CD4-positive, CD25-positive, alpha-beta regulatory T cell (primary cell): ENCODE measurements around the gene DDRGK1. TPM values are rescaled to one million over a fixed set of nuclear protein-coding genes. Genes with fewer than 3 reads are reported as not detected.
"Not testable (repeated sequence)": the region's sequence is repeated elsewhere in the genome, so short reads cannot be mapped to it uniquely, and the experiment has no call there.

Experiments
- ATAC-seq, 2 donors: fragments of 150-1000 bp; cut with Tn5 transposase; one replicate each; pipeline ENCODE4 v1.10.0; 2021; ENCODE audit warnings: low read depth in 2 of 2, moderate number of reproducible peaks in 2 of 2, moderate library complexity in 1 of 2
- DNase-seq, 3 donors: peaks; one replicate each; pipeline versions ENCODE4 v3.0.0 to v3.0.0-alpha.2; 2012 to 2022; ENCODE audit warnings: mixed read lengths in 1 of 3
- H3K27ac ChIP-seq: one replicate; pipeline ENCODE4 v1.7.0; 2013; ENCODE audit warnings: mild to moderate bottlenecking, low read length; ENCODE audit not compliant: insufficient read depth, poor library complexity, severe bottlenecking
- H3K27me3 ChIP-seq: one replicate; pipeline ENCODE4 v1.7.0; 2013; ENCODE audit warnings: low read length; ENCODE audit not compliant: control insufficient read depth, insufficient read depth
- H3K36me3 ChIP-seq: one replicate; pipeline ENCODE4 v1.7.0; 2013; ENCODE audit warnings: mild to moderate bottlenecking, low read length, moderate library complexity; ENCODE audit not compliant: control insufficient read depth, insufficient read depth
- H3K4me1 ChIP-seq: 2 replicates; pipeline ENCODE4 v1.7.0; 2013; ENCODE audit warnings: mild to moderate bottlenecking, low read length; ENCODE audit not compliant: insufficient read depth, control insufficient read depth, poor library complexity, severe bottlenecking
- H3K4me3 ChIP-seq: one replicate; pipeline ENCODE4 v1.7.0; 2013; ENCODE audit warnings: low read depth, mild to moderate bottlenecking, low read length, moderate library complexity
- H3K9me3 ChIP-seq, 2 experiments: 1 replicate in 1 of 2; 2 replicates in 1 of 2; pipeline ENCODE4 v1.7.0; 2013; ENCODE audit warnings: low read length in 2 of 2, mild to moderate bottlenecking in 1 of 2, moderate library complexity in 1 of 2; ENCODE audit not compliant: control insufficient read depth in 2 of 2
- H3K27ac Mint-ChIP-seq, 3 donors: one replicate each; pipeline ENCODE4 v1.8.0; 2020 to 2022; ENCODE audit warnings: mild to moderate bottlenecking in 3 of 3, mixed read lengths in 3 of 3, moderate library complexity in 2 of 3
- H3K27me3 Mint-ChIP-seq: one replicate; pipeline ENCODE4 v1.8.0; 2022; ENCODE audit warnings: mild to moderate bottlenecking, mixed read lengths
- H3K36me3 Mint-ChIP-seq: one replicate; pipeline ENCODE4 v1.8.0; 2020; ENCODE audit warnings: mixed read lengths
- H3K4me1 Mint-ChIP-seq, 4 donors: one replicate each; pipeline ENCODE4 v1.8.0; 2020 to 2022; ENCODE audit warnings: mixed read lengths in 4 of 4, mild to moderate bottlenecking in 1 of 4
- H3K4me3 Mint-ChIP-seq, 4 donors: one replicate each; pipeline ENCODE4 v1.8.0; 2020 to 2022; ENCODE audit warnings: mild to moderate bottlenecking in 4 of 4, mixed read lengths in 4 of 4, moderate library complexity in 3 of 4
- H3K9me3 Mint-ChIP-seq, 7 donors: one replicate each; pipeline ENCODE4 v1.8.0; 2020 to 2022; ENCODE audit warnings: mixed read lengths in 7 of 7, mild to moderate bottlenecking in 3 of 7, moderate library complexity in 2 of 7
- polyA plus RNA-seq, 4 donors: library from polyadenylated mRNA; unstranded; fragments of 300-500 nt; fragmentation: Illumina TruSeq; gene quantifications; one replicate each; pipeline ENCODE4 v1.2.3, GENCODE V29; 2021
- total RNA-seq: library from RNA; stranded (reverse); gene quantifications from one replicate; pipeline ENCODE4 v1.2.3, GENCODE V29; 2022

Gene DDRGK1
- total and polyA plus RNA-seq, 5 donors from 2014 or later = 39.2 to 53.8 (median 45.2) TPM

DNA sequence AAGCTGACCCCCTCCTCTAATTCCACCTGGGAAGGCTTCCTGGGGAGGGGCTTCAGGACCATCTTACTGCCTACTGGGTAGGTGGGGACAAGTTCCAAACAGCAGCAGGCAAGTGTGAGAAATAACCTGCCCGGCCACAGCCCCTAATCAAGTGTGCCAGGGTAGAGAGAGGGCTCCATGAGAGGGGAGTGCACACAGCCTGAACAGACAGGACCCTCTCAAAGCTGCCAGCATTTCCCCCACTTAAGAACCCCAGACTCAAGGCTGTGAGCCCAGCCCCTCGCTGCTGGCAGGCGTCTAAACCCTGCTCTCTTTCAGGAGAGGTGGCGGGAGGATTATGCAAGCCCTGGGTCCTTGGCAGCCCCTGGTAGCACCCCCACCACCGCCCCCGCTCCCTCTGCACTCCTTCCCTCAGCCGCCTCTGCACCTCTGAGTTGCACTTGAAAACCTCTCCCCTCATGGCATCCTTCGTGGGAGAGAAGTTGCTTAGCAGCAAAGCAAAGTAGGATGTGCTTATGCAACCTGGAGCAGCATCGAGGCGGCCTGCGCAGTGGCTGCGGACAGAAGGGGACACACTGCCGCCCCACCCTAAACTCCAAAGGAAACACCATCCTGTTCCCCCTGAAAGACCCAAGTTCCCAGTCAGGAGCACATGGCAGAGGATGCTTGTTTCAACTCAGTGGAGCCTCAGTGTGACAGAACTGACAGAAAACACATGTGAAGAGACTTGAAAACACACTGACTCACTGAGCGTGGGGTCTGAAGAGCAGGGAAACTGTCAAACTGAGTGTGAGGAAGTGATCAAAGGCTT, 10.5 kb downstream of the DDRGK1 start:
- ATAC-seq (no peak), DNase-seq (no peak)
- peaks cover 50% of the 10 kb centered on the region for H3K36me3 Mint-ChIP-seq
- Histone ChIP-seq H3K27me3 (no peaks in the 10 kb centered on the region), H3K36me3 (peaks cover 67% of the 10 kb centered on the region), H3K9me3 (no peaks in the 10 kb centered on the region), H3K4me1 (no peaks in the 10 kb centered on the region), H3K27ac (no peak overlapping the region), H3K4me3 (no peak overlapping the region)
- no peaks in the 10 kb centered on the region for H3K27me3 Mint-ChIP-seq
- peak overlapping the region in 1 of 4 donors; percentile 43 for H3K4me3 Mint-ChIP-seq
- no peak overlapping the region for H3K27ac Mint-ChIP-seq
- H3K9me3 Mint-ChIP-seq = peaks cover 0 to 1% (median 0%) of the 10 kb centered on the region in 7 donors
- peaks cover 0 to 8% (median 6%) of the 10 kb centered on the region in 4 donors for H3K4me1 Mint-ChIP-seq

DNA sequence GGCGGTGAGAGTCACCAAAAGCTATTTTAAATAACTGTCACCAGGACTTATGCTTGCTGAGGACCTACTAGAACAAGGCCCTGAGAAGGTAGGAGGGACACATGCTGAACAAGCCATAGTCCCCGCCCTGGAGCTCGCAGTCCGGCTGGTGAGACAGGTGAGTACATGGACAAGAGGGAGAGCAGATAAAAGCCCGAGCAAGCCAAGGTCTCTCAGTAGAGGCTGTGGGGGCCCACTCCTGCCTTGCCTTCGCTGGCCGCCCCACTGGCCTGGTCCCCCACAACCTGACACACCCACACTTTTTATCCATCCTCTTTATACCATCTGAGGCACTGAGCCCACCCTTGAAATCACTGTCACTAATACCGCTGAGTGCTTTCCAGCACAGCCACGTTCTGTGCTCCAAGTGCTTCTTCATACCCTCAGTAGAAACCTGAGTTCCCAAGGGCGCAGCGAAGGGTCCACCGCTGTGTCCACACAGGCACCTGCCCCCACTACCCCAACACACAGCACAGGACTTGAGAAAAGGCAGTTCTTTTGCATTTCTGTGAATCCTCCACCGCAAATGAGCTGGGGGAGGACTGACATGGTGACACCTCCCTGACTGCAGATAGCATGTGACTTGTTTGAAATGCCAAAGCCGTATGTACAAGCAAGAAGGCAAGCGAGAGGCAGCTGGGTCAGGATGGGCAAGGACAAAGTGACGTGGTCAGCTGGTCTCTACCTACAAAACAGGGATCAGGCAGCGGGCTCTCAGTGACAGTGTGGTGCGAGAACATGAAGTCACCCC, 12.1 kb downstream of the DDRGK1 start:
- no peak overlapping the region for H3K4me3 ChIP-seq
- Mint-ChIP-seq H3K27me3 (no peaks in the 10 kb centered on the region), H3K9me3 (peaks cover 0 to 1% (median 0%) of the 10 kb centered on the region in 7 donors), H3K4me3 (no peak overlapping the region), H3K36me3 (peaks cover 45% of the 10 kb centered on the region), H3K27ac (peak overlapping the region in 1 of 3 donors; percentile 74), H3K4me1 (peaks cover 0 to 8% (median 5%) of the 10 kb centered on the region in 4 donors)
- no peak for ATAC-seq
- no peak for DNase-seq
- H3K9me3 ChIP-seq = no peaks in the 10 kb centered on the region
- H3K36me3 ChIP-seq = peaks cover 60% of the 10 kb centered on the region
- H3K27ac ChIP-seq = no peak overlapping the region
- H3K4me1 ChIP-seq = no peaks in the 10 kb centered on the region
- H3K27me3 ChIP-seq = no peaks in the 10 kb centered on the region

DNA sequence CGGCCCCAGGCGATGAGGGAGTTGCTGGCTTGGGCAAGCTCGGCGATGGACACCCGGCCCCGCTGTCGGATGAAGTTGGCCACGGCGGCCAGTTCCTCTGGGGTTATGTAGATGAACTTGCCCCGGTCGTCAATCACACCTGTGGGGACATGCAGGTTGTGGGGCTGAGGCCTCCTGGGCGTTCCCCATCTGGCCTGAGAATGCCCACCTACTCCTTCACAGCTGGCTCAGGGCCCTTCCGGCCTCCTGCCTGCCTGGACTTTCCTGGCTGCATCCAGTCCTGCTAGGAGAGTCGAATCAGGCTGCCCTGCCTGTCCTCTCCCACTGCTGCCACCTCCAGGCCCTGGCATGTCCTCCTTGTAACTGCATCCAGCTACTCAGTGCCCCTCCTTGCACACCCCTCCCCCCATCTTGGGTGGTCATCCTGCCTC, 13.8 kb downstream of the DDRGK1 start:
- Histone ChIP-seq H3K9me3 (no peaks in the 10 kb centered on the region), H3K27ac (no peak overlapping the region), H3K27me3 (no peaks in the 10 kb centered on the region), H3K4me1 (no peaks in the 10 kb centered on the region), H3K36me3 (peaks cover 54% of the 10 kb centered on the region), H3K4me3 (no peak overlapping the region)
- H3K9me3 Mint-ChIP-seq = peaks cover 0 to 1% (median 0%) of the 10 kb centered on the region in 7 donors
- ATAC-seq = no peak
- no peak overlapping the region for H3K27ac Mint-ChIP-seq
- no peak for DNase-seq
- peaks cover 0 to 6% (median 2%) of the 10 kb centered on the region in 4 donors for H3K4me1 Mint-ChIP-seq
- peaks cover 40% of the 10 kb centered on the region for H3K36me3 Mint-ChIP-seq
- H3K27me3 Mint-ChIP-seq = no peaks in the 10 kb centered on the region
- H3K4me3 Mint-ChIP-seq = no peak overlapping the region

DNA sequence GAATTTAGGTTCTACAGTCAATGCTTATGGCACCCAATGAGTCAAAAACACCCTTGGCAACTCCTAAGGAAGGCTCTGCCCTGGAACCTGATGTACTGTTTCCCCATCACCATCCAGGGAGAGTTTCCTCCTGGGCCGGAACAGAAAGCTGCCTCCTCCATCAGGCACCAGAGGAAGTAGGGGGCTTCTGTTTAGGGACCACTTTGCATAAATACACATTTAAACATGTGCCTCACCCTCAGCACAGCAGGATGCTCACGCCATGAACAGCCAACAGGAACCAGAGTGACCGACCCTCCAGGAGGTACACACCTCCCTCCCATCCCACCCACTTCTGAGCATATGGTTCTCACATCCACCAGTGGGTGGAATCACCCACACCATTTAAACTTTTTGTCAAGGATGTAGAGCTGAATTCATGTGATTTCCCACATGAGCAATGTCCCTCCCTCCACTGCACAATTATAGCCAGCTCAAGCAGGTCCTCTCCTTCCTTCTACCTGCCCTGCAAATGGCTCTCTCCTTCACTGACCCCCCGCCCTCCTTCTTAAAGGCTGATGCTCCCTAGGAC, 14.8 kb downstream of the DDRGK1 start:
- Mint-ChIP-seq H3K27me3 (no peaks in the 10 kb centered on the region), H3K4me1 (peaks cover 0 to 3% (median 0%) of the 10 kb centered on the region in 4 donors), H3K27ac (peak overlapping the region; percentile 15 to 86 (median 43)), H3K9me3 (peaks cover 0 to 1% (median 0%) of the 10 kb centered on the region in 7 donors), H3K36me3 (peaks cover 35% of the 10 kb centered on the region), H3K4me3 (no peak overlapping the region)
- Histone ChIP-seq H3K27me3 (no peaks in the 10 kb centered on the region), H3K27ac (no peak overlapping the region), H3K4me1 (no peaks in the 10 kb centered on the region), H3K9me3 (no peaks in the 10 kb centered on the region), H3K4me3 (no peak overlapping the region), H3K36me3 (peaks cover 43% of the 10 kb centered on the region)
- ATAC-seq (no peak), DNase-seq (no peak)

DNA sequence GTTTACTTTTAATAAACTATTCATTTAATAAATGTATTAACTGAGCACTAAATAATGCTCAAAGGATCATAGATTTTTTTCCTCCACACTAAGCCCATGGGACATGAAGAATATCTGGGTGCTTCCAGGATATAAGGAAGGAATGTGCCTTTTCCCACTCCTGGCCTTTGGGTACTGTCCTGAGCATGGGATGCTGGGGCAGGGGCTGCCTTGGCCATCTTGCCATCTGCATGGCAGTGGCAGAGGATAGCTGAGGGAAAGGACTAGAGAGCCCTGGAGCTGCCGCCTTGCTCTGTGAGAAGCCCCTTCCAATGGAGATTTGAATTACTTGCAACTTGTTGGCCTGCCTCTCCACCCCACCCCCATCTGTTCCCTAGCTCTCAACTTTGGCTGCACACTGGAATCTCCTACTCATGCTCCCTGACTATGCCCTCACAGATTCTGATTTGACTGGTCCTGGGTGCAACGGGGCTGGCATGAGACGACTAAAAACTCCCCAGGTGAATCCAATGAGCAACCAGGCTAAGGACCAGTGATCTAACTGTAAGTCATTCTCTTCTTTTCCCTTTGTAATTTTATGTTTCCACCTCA, 15.6 kb downstream of the DDRGK1 start:
- Histone ChIP-seq H3K9me3 (no peaks in the 10 kb centered on the region), H3K4me1 (no peaks in the 10 kb centered on the region), H3K27ac (no peak overlapping the region), H3K4me3 (no peak overlapping the region), H3K36me3 (peaks cover 36% of the 10 kb centered on the region), H3K27me3 (no peaks in the 10 kb centered on the region)
- peaks cover 35% of the 10 kb centered on the region for H3K36me3 Mint-ChIP-seq
- peaks cover 0 to 3% (median 2%) of the 10 kb centered on the region in 4 donors for H3K4me1 Mint-ChIP-seq
- no peak for DNase-seq
- ATAC-seq = no peak
- H3K27ac Mint-ChIP-seq = peak overlapping the region in 1 of 3 donors; percentile 86
- H3K4me3 Mint-ChIP-seq = no peak overlapping the region
- H3K27me3 Mint-ChIP-seq = no peaks in the 10 kb centered on the region
- peaks cover 0 to 1% (median 0%) of the 10 kb centered on the region in 7 donors for H3K9me3 Mint-ChIP-seq

DNA sequence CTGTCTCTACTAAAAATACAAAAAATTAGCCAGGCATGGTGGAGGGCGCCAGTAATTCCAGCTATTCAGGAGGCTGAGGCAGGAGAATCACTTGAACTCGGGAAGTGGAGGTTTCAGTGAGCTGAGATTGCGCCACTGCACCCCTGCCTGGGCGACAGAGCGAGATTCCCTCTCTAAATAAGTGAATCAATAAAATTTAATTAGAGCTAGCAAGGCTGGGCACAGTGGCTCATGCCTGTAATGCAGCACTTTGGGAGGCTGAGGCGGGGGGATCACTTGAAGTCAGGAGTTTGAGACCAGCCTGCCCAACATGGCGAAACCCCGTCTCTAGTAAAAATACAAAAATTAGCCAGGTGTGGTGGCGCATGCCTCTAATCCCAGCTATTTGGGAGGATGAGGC, 16.6 kb downstream of the DDRGK1 start:
- not testable (repeated sequence) for DNase-seq, H3K27me3 ChIP-seq, H3K27ac ChIP-seq, H3K27me3 Mint-ChIP-seq, H3K4me3 Mint-ChIP-seq, H3K9me3 ChIP-seq, H3K4me1 Mint-ChIP-seq, H3K4me1 ChIP-seq, ATAC-seq, H3K9me3 Mint-ChIP-seq, H3K4me3 ChIP-seq, H3K27ac Mint-ChIP-seq
- peaks cover 27% of the 10 kb centered on the region for H3K36me3 ChIP-seq
- H3K36me3 Mint-ChIP-seq = peaks cover 34% of the 10 kb centered on the region

DNA sequence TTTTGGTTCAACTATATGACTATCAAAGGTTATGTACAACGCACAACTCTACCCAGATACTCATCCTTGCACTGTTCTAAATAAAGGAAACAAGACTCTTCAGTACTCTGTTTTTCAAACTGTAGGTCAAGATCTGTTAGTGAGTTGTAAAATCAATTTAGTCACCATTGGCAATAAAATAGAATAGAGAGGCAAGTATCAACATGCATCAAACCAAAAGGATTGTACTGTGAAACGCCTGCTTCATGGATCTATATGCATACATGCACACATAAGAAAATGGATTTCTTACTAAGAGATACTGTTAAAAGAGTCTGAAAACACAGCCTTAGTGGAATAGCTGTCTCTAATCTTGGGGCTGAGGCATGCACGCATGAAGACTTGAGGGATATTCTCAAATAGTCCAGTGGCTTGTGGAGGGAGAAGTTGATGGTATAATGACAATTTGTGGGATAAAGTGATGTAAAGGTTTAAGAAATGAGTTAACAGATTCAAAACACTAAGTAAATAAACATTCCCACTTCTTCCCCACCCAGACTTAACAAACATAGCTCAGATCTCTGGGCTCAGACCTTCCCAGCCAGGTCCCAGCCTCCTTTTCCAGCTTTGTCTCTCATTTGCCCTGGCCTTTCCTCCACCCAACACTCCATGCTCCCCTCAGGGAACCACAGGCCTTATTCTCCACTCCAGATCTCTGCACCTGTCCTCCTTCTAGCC, 20.4 kb downstream of the DDRGK1 start:
- no peaks in the 10 kb centered on the region for H3K9me3 ChIP-seq
- Mint-ChIP-seq H3K4me3 (no peak overlapping the region), H3K4me1 (peaks cover 0 to 5% (median 1%) of the 10 kb centered on the region in 4 donors), H3K36me3 (peaks cover under 1% of the 10 kb centered on the region), H3K9me3 (no peaks in the 10 kb centered on the region), H3K27me3 (no peaks in the 10 kb centered on the region), H3K27ac (peak overlapping the region in 1 of 3 donors; percentile 67)
- H3K27me3 ChIP-seq = no peaks in the 10 kb centered on the region
- no peak for ATAC-seq
- H3K27ac ChIP-seq = no peak overlapping the region
- no peak overlapping the region for H3K4me3 ChIP-seq
- H3K36me3 ChIP-seq = no peaks in the 10 kb centered on the region
- no peak for DNase-seq
- no peaks in the 10 kb centered on the region for H3K4me1 ChIP-seq
